GM20000 (cell line): Measurements from ENCODE around the gene CNGA1.
"Not testable (repeated sequence)": the region's sequence is repeated elsewhere in the genome, so short reads cannot be mapped to it uniquely, and the experiment has no call there.

Experiments used
- DNase-seq: peaks from one replicate; pipeline ENCODE4 v3.0.0; 2012; ENCODE audit warnings: low spot score
- TF ChIP-seq, protein P1 (sequence below): IDR thresholded peaks from 2 replicates; pipeline ENCODE4 v1.5.1; 2012; ENCODE audit warnings: mild to moderate bottlenecking, control low read depth; ENCODE audit errors: extremely low read depth, missing control alignments

Gene CNGA1

DNA sequence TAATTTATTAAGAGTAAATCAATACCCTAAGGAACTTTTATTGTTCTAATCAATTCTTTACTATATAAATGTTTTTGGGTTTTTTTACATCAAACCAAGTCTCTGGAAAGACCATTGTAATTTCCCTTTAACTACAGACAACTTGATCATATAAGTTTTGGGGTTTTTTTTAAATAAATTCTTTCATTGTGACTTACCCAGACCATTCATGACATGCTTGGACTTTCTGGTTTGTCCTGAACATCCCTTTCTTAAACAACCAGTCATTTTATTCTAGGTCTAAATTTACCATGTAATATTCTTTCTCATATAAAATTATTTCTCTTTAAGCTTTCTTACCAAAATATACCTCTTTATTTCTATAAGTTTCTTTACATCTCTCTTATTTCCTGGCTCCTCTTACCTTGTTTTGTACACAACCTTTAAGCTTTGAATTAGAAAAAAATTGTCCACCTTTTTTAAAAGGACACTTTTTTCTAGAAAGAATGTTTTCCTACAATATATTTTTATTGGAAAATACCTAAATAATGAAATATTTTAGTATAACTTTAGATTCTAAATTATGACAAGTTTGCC lies 8.4 kb downstream of the CNGA1 start:
- no peak for DNase-seq
- TF ChIP-seq, protein P1, sequence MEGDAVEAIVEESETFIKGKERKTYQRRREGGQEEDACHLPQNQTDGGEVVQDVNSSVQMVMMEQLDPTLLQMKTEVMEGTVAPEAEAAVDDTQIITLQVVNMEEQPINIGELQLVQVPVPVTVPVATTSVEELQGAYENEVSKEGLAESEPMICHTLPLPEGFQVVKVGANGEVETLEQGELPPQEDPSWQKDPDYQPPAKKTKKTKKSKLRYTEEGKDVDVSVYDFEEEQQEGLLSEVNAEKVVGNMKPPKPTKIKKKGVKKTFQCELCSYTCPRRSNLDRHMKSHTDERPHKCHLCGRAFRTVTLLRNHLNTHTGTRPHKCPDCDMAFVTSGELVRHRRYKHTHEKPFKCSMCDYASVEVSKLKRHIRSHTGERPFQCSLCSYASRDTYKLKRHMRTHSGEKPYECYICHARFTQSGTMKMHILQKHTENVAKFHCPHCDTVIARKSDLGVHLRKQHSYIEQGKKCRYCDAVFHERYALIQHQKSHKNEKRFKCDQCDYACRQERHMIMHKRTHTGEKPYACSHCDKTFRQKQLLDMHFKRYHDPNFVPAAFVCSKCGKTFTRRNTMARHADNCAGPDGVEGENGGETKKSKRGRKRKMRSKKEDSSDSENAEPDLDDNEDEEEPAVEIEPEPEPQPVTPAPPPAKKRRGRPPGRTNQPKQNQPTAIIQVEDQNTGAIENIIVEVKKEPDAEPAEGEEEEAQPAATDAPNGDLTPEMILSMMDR, result no peak

GRCh38 chr4:48005781-48006180 lies 10.7 kb downstream of the CNGA1 start:
- TF ChIP-seq, protein P1, result no peak
- no peak for DNase-seq

GRCh38 chr4:48003568-48003967 lies 12.9 kb downstream of the CNGA1 start:
- DNase-seq, result not testable (repeated sequence)
- TF ChIP-seq, protein P1, result peak; percentile 31

GRCh38 chr4:48002267-48002666 lies 14.2 kb downstream of the CNGA1 start:
- no peak for DNase-seq
- TF ChIP-seq, protein P1, result no peak

DNA sequence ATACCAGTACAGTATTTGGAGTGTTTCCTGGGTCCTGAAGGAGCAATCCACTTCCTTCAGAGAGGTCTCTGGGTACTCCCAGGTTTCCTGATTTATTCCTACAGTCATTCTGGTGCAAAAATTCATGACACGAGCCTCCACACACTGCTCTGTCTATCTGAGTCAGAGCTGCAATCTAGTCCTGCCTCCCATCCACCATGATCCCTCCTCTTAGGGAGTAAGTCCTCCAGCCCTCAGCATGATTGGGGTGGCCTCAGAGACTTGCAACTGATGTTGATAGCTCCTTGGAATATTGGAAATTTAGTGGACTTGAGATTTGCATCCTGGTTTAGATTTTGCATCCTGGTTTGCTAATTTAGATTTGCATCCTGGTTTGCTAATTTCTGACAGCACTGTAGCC lies 20.5 kb downstream of the CNGA1 start:
- no peak for DNase-seq
- TF ChIP-seq, protein P1, result no peak

GRCh38 chr4:47992475-47992874 lies 24.0 kb downstream of the CNGA1 start:
- not testable (repeated sequence) for DNase-seq

DNA sequence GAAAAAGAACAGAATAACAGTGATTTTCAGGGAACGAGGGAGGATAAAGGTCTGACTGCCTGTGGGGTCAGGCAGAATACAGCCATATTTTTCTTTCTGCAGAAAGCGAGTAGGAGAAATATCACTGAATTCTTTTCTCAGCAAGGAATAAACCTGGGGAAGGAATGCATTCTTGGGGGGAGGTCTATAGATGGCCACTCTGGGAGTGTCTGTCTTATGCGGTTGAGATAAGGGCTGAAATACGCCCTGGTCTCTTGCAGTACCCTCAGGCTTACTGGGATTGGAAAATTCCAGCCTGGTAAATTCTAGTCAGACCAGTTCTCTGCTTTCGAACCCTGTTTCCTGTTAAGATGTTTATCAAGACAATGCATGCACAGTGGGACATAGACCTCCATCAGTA lies 26.3 kb downstream of the CNGA1 start:
- TF ChIP-seq, protein P1, result no peak
- no peak for DNase-seq

GRCh38 chr4:47974566-47974965 lies 41.9 kb downstream of the CNGA1 start:
- TF ChIP-seq, protein P1, result no peak
- no peak for DNase-seq
